ENCODE data around the gene TCERG1L. TPM values are rescaled to one million over a fixed set of nuclear protein-coding genes. Genes with fewer than 3 reads are reported as not detected.

The TCERG1L gene
- polyA plus RNA-seq, 3 donors, result not detected

DNA sequence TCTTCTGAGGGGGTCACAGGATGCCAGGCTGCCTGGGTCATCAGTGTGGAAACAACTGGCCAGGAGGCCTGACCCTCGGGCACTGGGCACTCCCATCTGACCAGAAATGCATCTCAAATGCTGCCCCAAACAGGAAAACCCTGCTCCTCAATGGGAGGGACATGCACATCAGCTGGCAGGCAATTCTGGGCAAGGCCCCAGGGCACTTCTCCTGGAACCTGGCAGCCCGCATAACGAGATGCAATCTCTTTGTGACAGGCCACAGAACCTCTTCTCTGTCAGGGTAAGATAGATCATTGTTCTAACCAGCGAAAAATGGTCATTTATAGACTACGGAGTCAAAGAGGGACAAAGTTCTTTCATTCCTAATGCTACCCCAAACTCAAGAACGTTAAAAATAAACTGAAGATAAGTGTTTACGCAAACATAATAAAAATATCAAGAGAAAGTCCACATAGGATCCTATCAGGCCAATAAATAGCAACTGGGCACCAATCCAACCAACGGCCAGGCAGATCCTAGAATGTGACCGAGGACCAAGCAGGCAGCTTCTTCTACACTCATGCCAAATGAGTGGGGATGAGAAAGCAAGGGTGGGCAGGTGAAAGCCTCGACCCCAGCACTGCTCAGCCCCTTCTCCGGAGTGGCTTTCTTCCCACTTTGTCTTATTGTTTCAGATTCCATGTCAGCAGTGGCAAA is 212.3 kb downstream of the TCERG1L start:
- Histone ChIP-seq H3K9ac (ENCODE audit: insufficient read depth, low read length, poor library complexity, severe bottlenecking) (no peak overlapping the region), H3K36me3 (replicated peaks in 1 of 2; ENCODE audit: control insufficient read depth in 1 of 2, insufficient read depth in 2 of 2, low read length in 2 of 2) (no peaks in the 10 kb centered on the region), H3K27ac (ENCODE audit: low read depth in 1 of 2, low read length in 2 of 2) (no peak overlapping the region), H2AFZ (ENCODE audit: insufficient read depth, low read depth, low read length, poor library complexity, severe bottlenecking) (no peak overlapping the region), H4K20me1 (ENCODE audit: insufficient read depth, low read length) (no peaks in the 10 kb centered on the region), H3K79me2 (ENCODE audit: insufficient read depth, low read length) (no peaks in the 10 kb centered on the region), H3K4me2 (replicated peaks; ENCODE audit: extremely low read depth, low read length, poor library complexity, severe bottlenecking) (no peak overlapping the region), H3K27me3 (ENCODE audit: control insufficient read depth in 2 of 2, insufficient read depth in 2 of 2, low read length in 2 of 2) (no peaks in the 10 kb centered on the region), H3K9me3 (replicated peaks in 1 of 2; ENCODE audit: control insufficient read depth in 1 of 2, insufficient read depth in 1 of 2, low read length in 2 of 2) (no peaks in the 10 kb centered on the region), H3K4me3 (replicated peaks in 1 of 3; ENCODE audit: low read depth in 2 of 3, low read length in 3 of 3) (no peak overlapping the region), H3K4me1 (ENCODE audit: control insufficient read depth in 1 of 2, insufficient read depth in 2 of 2, low read length in 2 of 2) (no peaks in the 10 kb centered on the region)
- Mint-ChIP-seq H3K9me3 (peaks cover 0 to 6% (median 2%) of the 10 kb centered on the region in 7 donors), H3K4me3 (no peak overlapping the region), H3K36me3 (no peaks in the 10 kb centered on the region), H3K4me1 (no peaks in the 10 kb centered on the region), H3K27me3 (ENCODE audit: low read depth in 3 of 3) (peaks cover 0 to 6% (median 2%) of the 10 kb centered on the region in 3 donors), H3K27ac (no peak overlapping the region)
- TF ChIP-seq, protein P1, sequence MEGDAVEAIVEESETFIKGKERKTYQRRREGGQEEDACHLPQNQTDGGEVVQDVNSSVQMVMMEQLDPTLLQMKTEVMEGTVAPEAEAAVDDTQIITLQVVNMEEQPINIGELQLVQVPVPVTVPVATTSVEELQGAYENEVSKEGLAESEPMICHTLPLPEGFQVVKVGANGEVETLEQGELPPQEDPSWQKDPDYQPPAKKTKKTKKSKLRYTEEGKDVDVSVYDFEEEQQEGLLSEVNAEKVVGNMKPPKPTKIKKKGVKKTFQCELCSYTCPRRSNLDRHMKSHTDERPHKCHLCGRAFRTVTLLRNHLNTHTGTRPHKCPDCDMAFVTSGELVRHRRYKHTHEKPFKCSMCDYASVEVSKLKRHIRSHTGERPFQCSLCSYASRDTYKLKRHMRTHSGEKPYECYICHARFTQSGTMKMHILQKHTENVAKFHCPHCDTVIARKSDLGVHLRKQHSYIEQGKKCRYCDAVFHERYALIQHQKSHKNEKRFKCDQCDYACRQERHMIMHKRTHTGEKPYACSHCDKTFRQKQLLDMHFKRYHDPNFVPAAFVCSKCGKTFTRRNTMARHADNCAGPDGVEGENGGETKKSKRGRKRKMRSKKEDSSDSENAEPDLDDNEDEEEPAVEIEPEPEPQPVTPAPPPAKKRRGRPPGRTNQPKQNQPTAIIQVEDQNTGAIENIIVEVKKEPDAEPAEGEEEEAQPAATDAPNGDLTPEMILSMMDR (IDR thresholded peaks at IDR 0.05), result no peak
- DNase-seq, result no peak
- 81% methylated on average over 4 of the region's 11 CpGs for WGBS (ENCODE audit: insufficient coverage)
- intact Hi-C loops (cut with micrococcal nuclease), result no loop called here

DNA sequence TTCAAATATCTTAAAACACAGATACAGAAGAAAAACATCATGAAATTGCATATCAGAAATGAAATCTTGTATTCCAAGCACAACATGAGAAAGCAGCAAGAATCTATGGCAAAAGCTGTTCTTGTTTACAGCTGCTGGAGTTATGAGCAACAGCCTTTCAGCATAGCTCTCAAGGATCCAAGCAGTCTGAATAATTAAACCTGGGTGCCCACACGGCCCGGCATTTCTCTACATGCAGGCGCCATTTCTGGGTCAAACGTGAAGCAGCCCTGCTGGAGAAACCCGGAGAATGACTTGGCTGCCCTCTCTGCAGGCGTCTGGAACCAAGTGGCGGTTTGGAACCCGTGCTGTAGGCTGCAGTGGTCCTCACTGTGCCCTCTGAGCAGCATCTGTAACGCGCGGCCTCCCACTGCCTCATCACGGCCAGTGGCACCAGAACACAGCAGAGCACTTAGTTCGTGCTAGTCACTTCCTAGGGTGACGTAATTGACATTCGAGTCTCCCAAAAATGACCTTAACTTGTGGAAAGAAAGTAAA is 213.0 kb downstream of the TCERG1L start:
- Histone ChIP-seq H3K27me3 (ENCODE audit: control insufficient read depth in 2 of 2, insufficient read depth in 2 of 2, low read length in 2 of 2) (no peaks in the 10 kb centered on the region), H3K36me3 (replicated peaks in 1 of 2; ENCODE audit: control insufficient read depth in 1 of 2, insufficient read depth in 2 of 2, low read length in 2 of 2) (no peaks in the 10 kb centered on the region), H3K4me1 (ENCODE audit: control insufficient read depth in 1 of 2, insufficient read depth in 2 of 2, low read length in 2 of 2) (no peaks in the 10 kb centered on the region), H3K4me2 (replicated peaks; ENCODE audit: extremely low read depth, low read length, poor library complexity, severe bottlenecking) (no peak overlapping the region), H3K9ac (ENCODE audit: insufficient read depth, low read length, poor library complexity, severe bottlenecking) (no peak overlapping the region), H3K4me3 (replicated peaks in 1 of 3; ENCODE audit: low read depth in 2 of 3, low read length in 3 of 3) (no peak overlapping the region), H3K79me2 (ENCODE audit: insufficient read depth, low read length) (no peaks in the 10 kb centered on the region), H3K27ac (ENCODE audit: low read depth in 1 of 2, low read length in 2 of 2) (no peak overlapping the region), H4K20me1 (ENCODE audit: insufficient read depth, low read length) (no peaks in the 10 kb centered on the region), H2AFZ (ENCODE audit: insufficient read depth, low read depth, low read length, poor library complexity, severe bottlenecking) (no peak overlapping the region), H3K9me3 (replicated peaks in 1 of 2; ENCODE audit: control insufficient read depth in 1 of 2, insufficient read depth in 1 of 2, low read length in 2 of 2) (no peaks in the 10 kb centered on the region)
- H3K4me3 Mint-ChIP-seq, result no peak overlapping the region
- TF ChIP-seq, protein P1 (IDR thresholded peaks at IDR 0.05), result no peak
- no peaks in the 10 kb centered on the region for H3K36me3 Mint-ChIP-seq
- H3K27ac Mint-ChIP-seq, result peak overlapping the region in 1 of 7 donors; percentile 59
- intact Hi-C loops (cut with micrococcal nuclease), result no loop called here
- H3K9me3 Mint-ChIP-seq, result peaks cover 0 to 6% (median 0%) of the 10 kb centered on the region in 7 donors
- peaks cover 0 to 8% (median 2%) of the 10 kb centered on the region in 3 donors for H3K27me3 Mint-ChIP-seq (ENCODE audit: low read depth in 3 of 3)
- no peak for DNase-seq
- whole genome bisulfite sequencing (ENCODE audit: insufficient coverage), result 87% methylated on average over 15 of the region's 15 CpGs
- no peaks in the 10 kb centered on the region for H3K4me1 Mint-ChIP-seq
